Common myeloid progenitor, CD34-positive (primary cell): Measurements from ENCODE around the gene ITGA11.
A peak's percentile ranks its signal among the peaks of the same experiment; 100 is the strongest.

ENCODE experiments used
- CTCF ChIA-PET: fragments of 350-600 bp; sonication (Branson Sonifier 250); formaldehyde crosslinking; loops from one replicate; lab custom pipeline; 2021; ENCODE audit warnings: antibody characterized with exemption; lab: Charles Lee
- POLR2A ChIA-PET: fragments of 350-600 bp; sonication (Branson Sonifier 250); formaldehyde crosslinking; loops from one replicate; lab custom pipeline; 2021; ENCODE audit warnings: antibody characterized with exemption; lab: Charles Lee
- DNase-seq, 3 donors: peaks; one replicate each; pipeline versions ENCODE4 v3.0.0 to v3.0.0-alpha.2; 2013
- H3K27ac ChIP-seq, 2 experiments: 1 replicate in 1 of 2; 2 replicates in 1 of 2; pipeline ENCODE4 v1.7.0; 2013; ENCODE audit warnings: inconsistent platforms in 2 of 2, low read length in 2 of 2, mild to moderate bottlenecking in 2 of 2, low read depth in 1 of 2, moderate library complexity in 1 of 2; ENCODE audit not compliant: severe bottlenecking in 2 of 2, insufficient read depth in 1 of 2, poor library complexity in 1 of 2
- H3K27me3 ChIP-seq, 5 experiments: replicated peaks in 2 of 5; 1 replicate in 3 of 5; 2 replicates in 2 of 5; pipeline versions ENCODE4 v1.6.1 to v1.7.0; 2013; ENCODE audit warnings: low read length in 4 of 5, mild to moderate bottlenecking in 2 of 5, moderate library complexity in 2 of 5, inconsistent platforms in 1 of 5; ENCODE audit not compliant: insufficient read depth in 5 of 5, control insufficient read depth in 4 of 5
- H3K36me3 ChIP-seq, 4 experiments: 1 replicate in 2 of 4; 2 replicates in 2 of 4; pipeline versions ENCODE4 v1.6.1 to v1.7.0; 2013; ENCODE audit warnings: low read length in 3 of 4, control low read depth in 1 of 4, mild to moderate bottlenecking in 1 of 4; ENCODE audit not compliant: control insufficient read depth in 4 of 4, insufficient read depth in 4 of 4
- H3K4me1 ChIP-seq, 4 experiments: 1 replicate in 3 of 4; 2 replicates in 1 of 4; pipeline versions ENCODE4 v1.6.1 to v1.7.1; 2013; ENCODE audit warnings: low read length in 3 of 4, mild to moderate bottlenecking in 3 of 4, control low read depth in 1 of 4, inconsistent platforms in 1 of 4, moderate library complexity in 1 of 4; ENCODE audit not compliant: control insufficient read depth in 4 of 4, insufficient read depth in 4 of 4; ENCODE audit errors: control extremely low read depth in 1 of 4
- H3K4me3 ChIP-seq, 7 experiments: 1 replicate in 4 of 7; 2 replicates in 3 of 7; pipeline versions ENCODE4 v1.5.1 to v1.7.0; 2013; ENCODE audit warnings: mild to moderate bottlenecking in 7 of 7, low read length in 6 of 7, moderate library complexity in 6 of 7, inconsistent platforms in 2 of 7, low read depth in 2 of 7, control low read depth in 1 of 7; ENCODE audit not compliant: insufficient read depth in 4 of 7, control insufficient read depth in 1 of 7; ENCODE audit errors: extremely low read depth in 1 of 7
- H3K9me3 ChIP-seq, 5 experiments: 1 replicate in 4 of 5; 2 replicates in 1 of 5; pipeline versions ENCODE4 v1.6.1 to v1.7.1; 2013; ENCODE audit warnings: low read length in 4 of 5, mild to moderate bottlenecking in 2 of 5, inconsistent platforms in 1 of 5, low read depth in 1 of 5, moderate library complexity in 1 of 5; ENCODE audit not compliant: control insufficient read depth in 4 of 5, insufficient read depth in 2 of 5; ENCODE audit errors: control extremely low read depth in 1 of 5
- WGBS: methylation state at CpG from one replicate; pipeline ENCODE4 v1.1.5; 2013; ENCODE audit not compliant: insufficient coverage; 5-methylcytosine and 5-hydroxymethylcytosine counted together

ITGA11 gene

GRCh38 chr15:68279779-68280753 is 151.9 kb downstream of the ITGA11 start:
- H3K27ac ChIP-seq, result peak overlapping the region in 1 of 2 experiments; percentile 95
- peak overlapping the region in 5 of 7 experiments; percentile 53 to 98 (median 89) for H3K4me3 ChIP-seq
- POLR2A ChIA-PET, result interaction anchor here (0.8 kb wide), 1 partner anchor 110 kb away, joined by 4 read pairs; no protein-coding TSS in a partner anchor
- WGBS, result 74% methylated on average over 9 of the region's 11 CpGs
- no peak for DNase-seq
- CTCF ChIA-PET, result interaction anchor here (0.6 to 2.7 kb wide), 12 partner anchors 11 to 318 kb away, joined by 3 to 11 read pairs (median 4); no protein-coding TSS in a partner anchor
- H3K9me3 ChIP-seq, result peaks cover 0 to 4% (median 0%) of the 10 kb centered on the region in 5 experiments
- peaks cover 24 to 52% (median 42%) of the 10 kb centered on the region in 4 experiments for H3K4me1 ChIP-seq
- H3K36me3 ChIP-seq, result peaks cover 0 to 14% (median 10%) of the 10 kb centered on the region in 4 experiments
- H3K27me3 ChIP-seq, result no peaks in the 10 kb centered on the region

- POLR2A ChIA-PET, result interaction anchor here (0.8 to 2.1 kb wide), 2 partner anchors 28 to 111 kb away, joined by 4 to 6 read pairs; no protein-coding TSS in a partner anchor
- Histone ChIP-seq H3K27me3 (no peaks in the 10 kb centered on the region), H3K4me3 (peak overlapping the region; percentile 85 to 98 (median 89)), H3K9me3 (no peaks in the 10 kb centered on the region), H3K36me3 (peaks cover 0 to 7% (median 2%) of the 10 kb centered on the region in 4 experiments), H3K27ac (peak overlapping the region; percentile 91 to 95), H3K4me1 (peaks cover 24 to 52% (median 42%) of the 10 kb centered on the region in 4 experiments)
- CTCF ChIA-PET, result interaction anchor here (0.6 to 2.1 kb wide), 6 partner anchors 12 to 28 kb away, joined by 3 to 6 read pairs (median 4); no protein-coding TSS in a partner anchor
- DNase-seq, result peak; percentile 11 to 73 (median 68)
- 2% methylated on average over 19 of the region's 23 CpGs for WGBS
These were observed 153.2 kb downstream of the ITGA11 start for GRCh38 chr15:68278595-68279405.

GRCh38 chr15:68278345-68278594 is 153.7 kb downstream of the ITGA11 start:
- H3K9me3 ChIP-seq, result no peaks in the 10 kb centered on the region
- peaks cover 24 to 52% (median 42%) of the 10 kb centered on the region in 4 experiments for H3K4me1 ChIP-seq
- WGBS, result under 1% methylated on average over 22 of the region's 22 CpGs
- peaks cover 0 to 7% (median 2%) of the 10 kb centered on the region in 4 experiments for H3K36me3 ChIP-seq
- peak overlapping the region; percentile 91 to 95 for H3K27ac ChIP-seq
- POLR2A ChIA-PET, result interaction anchor here (0.6 to 2.1 kb wide), 3 partner anchors 11 to 87 kb away, joined by 4 to 7 read pairs (median 6); no protein-coding TSS in a partner anchor
- peak in 1 of 3 donors; percentile 85 for DNase-seq
- peak overlapping the region; percentile 85 to 98 (median 89) for H3K4me3 ChIP-seq
- H3K27me3 ChIP-seq, result no peaks in the 10 kb centered on the region
- CTCF ChIA-PET, result interaction anchor here (1.1 to 2.1 kb wide), 3 partner anchors 13 to 20 kb away, joined by 4 to 6 read pairs (median 5); no protein-coding TSS in a partner anchor

GRCh38 chr15:68277603-68278344 is 154.2 kb downstream of the ITGA11 start, which contains the start of gene FEM1B:
Gene FEM1B (plus strand): TSS chr15:68277745. CDS start chr15:68278418, 673 bp downstream.
- Histone ChIP-seq H3K9me3 (no peaks in the 10 kb centered on the region), H3K4me1 (peaks cover 24 to 52% (median 42%) of the 10 kb centered on the region in 4 experiments), H3K4me3 (peak within 1 kb of the TSS; percentile 85 to 98 (median 89)), H3K36me3 (peaks cover 0 to 7% (median 2%) of the 10 kb centered on the region in 4 experiments), H3K27ac (peak within 1 kb of the TSS; percentile 91 to 95), H3K27me3 (no peaks in the 10 kb centered on the region)
- WGBS, result under 1% methylated on average over 75 of the region's 85 CpGs
- ChIA-PET POLR2A (interaction anchor here (0.6 to 2.1 kb wide), 7 partner anchors 12 to 119 kb away, joined by 3 to 7 read pairs (median 4); partner anchors contain the start of gene CLN6), CTCF (interaction anchor here (1.1 to 2.1 kb wide), 3 partner anchors 13 to 21 kb away, joined by 4 to 6 read pairs (median 5); no protein-coding TSS in a partner anchor)
- DNase-seq, result peak; percentile 95 to 97 (median 96)

- peak overlapping the region; percentile 85 to 98 (median 89) for H3K4me3 ChIP-seq
- H3K27ac ChIP-seq, result peak overlapping the region; percentile 91 to 95
- peaks cover 0 to 7% (median 2%) of the 10 kb centered on the region in 4 experiments for H3K36me3 ChIP-seq
- no peaks in the 10 kb centered on the region for H3K9me3 ChIP-seq
- DNase-seq, result no peak
- WGBS, result 0% methylated on average over 24 of the region's 25 CpGs
- H3K27me3 ChIP-seq, result no peaks in the 10 kb centered on the region
- POLR2A ChIA-PET, result interaction anchor here (0.7 to 2.1 kb wide), 6 partner anchors 12 to 118 kb away, joined by 3 to 7 read pairs (median 4); partner anchors contain the start of gene CLN6
- CTCF ChIA-PET, result interaction anchor here (1.1 to 1.3 kb wide), 2 partner anchors 12 to 21 kb away, joined by 4 to 5 read pairs; no protein-coding TSS in a partner anchor
- peaks cover 24 to 49% (median 39%) of the 10 kb centered on the region in 4 experiments for H3K4me1 ChIP-seq
These were observed 154.8 kb downstream of the ITGA11 start for GRCh38 chr15:68277131-68277602.
